Activated CD4-positive, alpha-beta T cell treated with anti-CD3 and anti-CD28 coated beads, Interleukin-2, amount 50 U/mL, for 48 hours (primary cell): ENCODE measurements around the gene AIFM1.
A peak's percentile ranks its signal among the peaks of the same experiment; 100 is the strongest.

Source experiments
- DNase-seq, 2 experiments: peaks; one replicate each; pipeline ENCODE4 v3.0.0-alpha.2; 2020

The AIFM1 gene

DNA sequence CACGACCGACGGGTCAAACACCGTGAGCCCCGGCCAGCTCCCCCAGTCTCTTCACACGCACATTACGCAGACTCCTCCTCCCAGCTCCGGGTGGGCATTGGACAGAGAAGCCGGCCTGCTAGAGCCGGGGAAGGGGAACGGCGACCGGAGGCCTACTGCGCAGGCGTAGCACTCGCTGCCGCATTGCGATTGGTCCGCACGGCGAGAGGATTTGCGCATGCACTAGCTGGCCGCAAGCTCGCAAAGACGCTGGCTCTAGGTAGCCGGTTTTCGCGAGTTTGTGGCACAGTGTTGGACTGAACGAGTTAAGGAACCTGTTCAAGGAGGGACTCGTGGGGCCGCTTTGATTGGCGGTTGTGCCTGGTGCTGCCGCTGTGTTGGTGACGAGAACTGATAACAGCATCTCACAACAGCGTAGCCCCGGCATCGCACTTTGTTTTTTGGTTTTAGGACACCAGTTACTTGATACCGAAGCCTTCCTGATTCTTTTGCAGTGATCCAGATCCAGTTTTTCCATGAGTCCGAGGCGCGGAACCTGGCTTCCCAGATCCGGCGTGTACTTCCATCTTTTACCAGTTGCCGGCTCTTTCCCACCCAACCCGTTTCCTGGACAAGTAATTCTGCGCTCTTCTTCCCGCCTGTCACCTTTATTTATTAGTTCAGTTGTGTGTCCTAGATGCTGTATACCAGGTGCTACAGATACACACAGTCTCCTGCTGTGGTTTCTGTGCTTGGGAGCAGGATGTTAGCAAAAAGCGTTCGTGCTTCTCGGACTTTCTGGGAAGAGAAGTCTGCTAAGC lies at the start of gene AIFM1:
Gene AIFM1 (minus strand): TSS at position 139 of the 800 bp plus-strand sequence. CDS start 185 bp downstream, outside the sequence.
- peak; percentile 85 to 89 for DNase-seq

DNA sequence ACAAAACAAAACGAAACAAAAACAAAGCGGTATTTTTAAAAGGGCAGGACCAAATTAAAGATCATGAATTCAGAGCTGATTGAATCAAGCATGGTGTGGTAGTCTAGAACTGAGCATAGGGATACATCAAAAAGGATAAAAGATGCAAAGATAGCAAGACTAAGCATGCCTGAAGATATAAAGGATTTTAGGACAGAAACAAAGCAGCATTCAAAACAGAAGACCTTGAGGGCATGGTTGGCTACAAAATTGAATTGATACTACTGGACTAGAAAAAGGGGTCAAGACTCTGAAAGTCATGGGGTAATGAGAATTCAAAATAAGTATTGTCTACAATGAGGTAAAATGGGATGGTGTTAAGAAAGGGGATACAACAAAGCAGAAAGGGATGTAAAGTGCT lies 47.7 kb upstream of the AIFM1 start:
- no peak for DNase-seq

DNA sequence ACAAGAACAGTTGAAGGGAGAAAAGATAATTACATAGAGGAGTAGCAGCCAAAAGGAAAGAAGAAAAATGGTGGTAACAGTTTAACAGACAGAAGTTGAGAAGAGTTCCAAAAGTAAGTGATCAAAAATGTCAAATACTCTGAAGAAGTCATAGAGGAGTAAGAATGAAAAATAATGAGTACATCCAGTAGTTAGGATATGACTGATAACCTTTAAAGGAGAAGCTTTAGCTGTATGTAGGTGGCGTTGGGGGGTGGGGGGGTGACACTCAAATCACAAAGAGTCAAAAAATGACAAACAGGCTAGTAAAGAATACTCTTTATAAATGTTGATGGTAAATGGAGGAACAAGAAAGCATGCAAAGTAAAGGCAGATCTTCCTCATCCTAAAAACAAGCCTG lies 46.7 kb upstream of the AIFM1 start:
- DNase-seq: no peak

DNA sequence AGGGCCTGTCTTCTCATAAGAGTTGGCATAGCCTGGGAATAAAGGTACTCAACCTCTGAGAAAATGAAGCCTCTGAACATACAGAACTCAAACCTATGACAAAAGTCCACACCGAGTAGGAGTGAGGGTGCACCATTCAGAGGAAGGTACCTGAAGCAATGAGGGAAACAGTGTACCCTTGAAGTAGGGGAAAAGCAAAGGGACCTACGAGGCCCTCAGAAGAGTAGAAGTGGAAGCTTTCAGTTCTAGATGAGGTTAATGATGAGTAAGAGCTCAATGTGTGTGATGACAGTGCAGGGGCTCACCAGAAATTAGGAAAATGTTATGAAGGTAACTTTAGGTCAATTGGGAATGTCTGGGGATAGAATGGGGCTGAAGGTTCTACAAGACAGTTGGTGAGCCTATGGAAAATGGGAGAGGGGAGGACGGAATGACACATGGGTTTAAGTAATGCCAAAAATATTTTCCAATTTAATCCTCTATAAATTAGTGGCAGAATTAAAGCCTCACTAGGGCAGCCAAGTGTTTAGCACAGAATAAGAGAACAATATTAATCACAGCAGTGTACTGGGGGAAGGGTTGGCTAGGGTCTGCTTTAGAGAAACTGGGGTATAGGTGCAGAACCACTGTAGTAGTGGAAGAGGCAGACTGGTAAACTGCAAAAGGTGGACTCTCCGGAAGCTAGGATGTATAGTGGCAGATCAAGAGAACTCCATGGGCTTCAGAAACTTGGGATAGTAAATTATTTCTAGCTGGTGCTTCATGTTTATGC lies 46.0 kb upstream of the AIFM1 start:
- no peak for DNase-seq

DNA sequence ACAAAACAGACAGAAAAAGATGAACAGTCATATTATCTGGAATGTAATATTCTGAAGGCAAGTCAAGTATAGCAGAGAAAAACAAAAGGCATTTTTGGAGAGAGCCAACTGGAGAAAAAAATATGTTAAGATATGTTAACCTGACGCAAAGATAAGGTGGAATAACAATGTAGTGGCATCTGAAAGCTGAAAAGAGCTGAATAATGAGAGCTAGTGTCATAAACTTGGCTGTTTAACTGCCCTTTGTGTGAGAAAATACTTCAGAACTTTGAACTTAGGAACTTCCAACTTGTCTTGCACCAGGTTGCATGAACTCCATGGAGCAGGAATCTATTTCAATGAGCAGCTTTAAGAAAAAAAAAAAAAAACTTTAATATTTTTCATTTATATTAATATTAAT lies 39.0 kb upstream of the AIFM1 start:
- no peak for DNase-seq

DNA sequence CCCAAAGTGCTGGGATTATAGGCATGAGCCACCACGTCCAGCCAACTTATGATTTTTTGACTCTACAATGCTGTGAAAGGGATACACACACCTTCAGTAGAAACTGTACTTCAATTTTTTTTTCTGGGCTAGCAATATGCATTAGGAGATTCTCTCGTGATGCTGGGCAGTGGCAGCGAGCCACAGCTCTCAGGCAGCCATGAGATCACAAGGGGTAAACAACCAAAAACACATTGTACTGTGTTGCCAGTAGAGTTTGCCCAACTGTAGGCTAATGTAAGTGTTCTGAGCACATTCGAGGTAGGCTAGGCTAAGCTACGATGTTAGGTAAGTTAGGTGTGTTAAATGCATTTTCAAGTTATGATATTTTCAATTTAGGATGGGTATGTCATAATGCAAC lies 31.8 kb upstream of the AIFM1 start:
- no peak for DNase-seq

DNA sequence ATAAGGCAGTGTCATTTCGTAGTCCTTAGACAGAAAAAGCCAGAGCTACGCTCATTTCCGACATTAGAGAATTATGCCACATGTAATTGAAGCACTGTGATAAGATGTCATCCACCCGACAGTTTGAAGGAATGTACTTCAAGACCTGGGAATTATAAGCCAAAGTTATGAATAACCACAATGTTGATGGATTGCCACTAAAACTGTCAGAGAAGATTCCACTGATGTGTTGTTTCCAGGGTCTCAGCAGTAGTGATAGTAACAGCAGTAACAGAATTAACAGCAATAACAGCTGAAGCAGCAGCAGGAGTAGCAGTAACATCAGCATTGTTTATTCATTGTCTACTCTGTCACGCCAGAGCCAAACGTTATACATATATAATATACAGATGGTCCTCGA lies 30.8 kb upstream of the AIFM1 start:
- DNase-seq: no peak

DNA sequence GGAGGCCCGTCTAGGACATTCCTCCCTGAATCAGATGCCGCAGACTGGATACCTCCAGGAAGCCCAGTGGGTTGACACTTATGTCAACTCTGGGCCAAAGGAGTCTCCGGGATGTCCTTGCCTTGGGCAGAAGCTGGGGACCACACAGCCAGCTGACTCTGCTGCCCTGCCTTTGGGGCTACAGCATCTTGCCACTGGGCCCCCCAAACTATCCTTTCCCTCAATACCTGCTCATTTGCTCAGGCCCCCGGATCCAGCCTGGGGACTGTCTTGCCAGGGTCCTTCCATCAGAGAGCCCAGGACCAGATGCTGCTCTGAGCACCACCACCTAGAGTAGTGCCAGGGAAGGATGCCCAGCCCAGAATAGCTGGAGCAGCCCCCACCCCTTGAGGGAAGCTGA lies 25.2 kb upstream of the AIFM1 start:
- DNase-seq: no peak

DNA sequence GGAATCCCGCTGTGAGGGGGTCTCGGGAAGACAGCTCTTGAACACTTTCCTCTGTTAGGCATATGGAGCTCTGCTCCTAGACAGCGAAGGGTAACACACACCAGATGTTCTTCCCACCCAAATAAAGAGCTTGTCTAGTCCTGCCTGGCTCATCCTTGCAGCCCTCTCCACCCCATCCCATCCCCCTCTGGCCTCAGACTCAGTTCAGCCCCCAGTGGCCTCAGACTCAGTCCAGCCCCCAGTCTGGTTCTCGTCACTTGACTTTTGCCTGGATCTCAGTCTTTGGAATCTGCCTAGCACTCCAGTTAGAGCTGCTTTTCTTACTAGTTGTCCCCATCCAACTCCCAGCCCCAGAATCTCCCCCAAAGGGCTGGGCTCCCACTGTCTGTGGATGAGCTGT lies 21.0 kb upstream of the AIFM1 start:
- DNase-seq: no peak

DNA sequence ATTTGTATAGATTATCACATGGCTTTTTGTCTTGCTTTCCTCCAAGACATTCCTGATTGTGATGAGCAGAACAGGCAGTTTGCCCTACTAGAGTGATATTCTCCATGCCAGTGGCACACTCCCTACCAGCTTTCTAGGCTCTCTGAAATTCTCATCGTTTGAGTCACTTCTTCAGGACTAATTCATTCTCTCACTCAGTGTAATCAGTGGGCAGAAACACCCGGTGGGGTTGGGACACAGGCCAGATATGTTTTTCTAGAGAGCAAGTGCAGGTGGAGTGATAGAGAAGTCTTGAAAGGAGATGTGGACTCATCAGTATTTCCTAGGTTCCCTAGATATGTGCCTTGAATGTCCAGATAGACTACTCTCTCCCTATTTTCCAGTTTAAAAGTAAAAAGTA lies 19.2 kb upstream of the AIFM1 start:
- no peak for DNase-seq

DNA sequence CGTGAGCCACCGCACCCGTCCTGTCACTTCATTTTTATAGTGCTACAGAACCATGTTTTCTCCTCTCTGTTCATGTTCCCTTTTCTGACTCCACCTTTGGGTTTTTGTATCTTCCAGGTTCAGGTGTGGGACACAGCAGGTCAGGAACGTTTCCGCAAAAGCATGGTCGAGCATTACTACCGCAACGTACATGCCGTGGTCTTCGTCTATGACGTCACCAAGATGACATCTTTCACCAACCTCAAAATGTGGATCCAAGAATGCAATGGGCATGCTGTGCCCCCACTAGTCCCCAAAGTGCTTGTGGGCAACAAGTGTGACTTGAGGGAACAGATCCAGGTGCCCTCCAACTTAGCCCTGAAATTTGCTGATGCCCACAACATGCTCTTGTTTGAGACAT lies 18.5 kb upstream of the AIFM1 start:
- DNase-seq: no peak

DNA sequence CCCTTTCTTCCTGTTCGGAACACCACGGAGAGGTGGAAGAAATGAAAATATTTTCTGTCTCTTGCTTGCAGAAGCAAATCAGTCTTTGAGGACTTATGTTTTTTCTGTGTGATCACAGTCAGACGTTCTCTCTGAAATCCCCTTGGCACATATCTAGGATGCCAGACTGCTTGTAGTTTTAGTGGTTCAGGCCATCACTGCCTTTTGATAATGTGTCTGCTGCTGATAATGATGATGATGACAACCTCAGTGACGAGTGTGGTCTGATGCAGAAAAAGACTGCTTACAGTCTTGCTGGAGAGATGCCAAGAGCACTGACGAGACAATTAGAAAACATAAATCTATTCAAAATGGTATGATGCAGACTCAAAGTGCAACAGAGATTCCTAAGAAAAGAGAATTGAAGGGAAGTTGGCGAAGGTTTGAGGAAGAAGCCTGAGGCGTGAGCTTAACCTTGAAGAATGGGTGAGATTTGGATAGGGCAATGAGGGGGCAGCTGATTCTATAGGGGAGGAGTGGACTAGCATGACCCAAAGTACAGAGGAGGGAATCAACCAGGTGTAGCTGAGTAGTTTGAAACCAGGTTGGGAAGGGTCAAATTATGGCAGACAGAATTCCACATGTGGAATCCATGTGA lies 14.1 kb upstream of the AIFM1 start:
- no peak for DNase-seq

DNA sequence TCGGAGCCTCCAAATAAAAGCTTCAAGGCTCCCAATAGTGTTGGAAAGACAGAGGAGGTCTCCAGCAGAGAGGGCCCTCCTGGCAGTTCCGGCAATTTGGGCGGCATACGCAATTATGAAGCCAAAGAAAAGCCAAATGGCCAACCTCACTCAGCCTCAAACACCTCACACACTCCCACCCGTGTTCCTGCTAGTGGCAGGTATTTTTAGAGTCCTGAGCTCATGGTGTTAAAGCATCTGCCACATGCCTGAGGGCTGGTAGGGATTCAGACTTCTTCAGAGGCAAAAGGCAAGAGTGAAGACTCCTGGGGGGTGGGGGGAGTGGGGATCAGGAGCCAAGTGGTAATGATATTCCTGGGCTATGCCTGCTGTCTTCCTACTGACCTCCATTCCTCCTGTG lies 13.5 kb upstream of the AIFM1 start:
- DNase-seq: no peak

DNA sequence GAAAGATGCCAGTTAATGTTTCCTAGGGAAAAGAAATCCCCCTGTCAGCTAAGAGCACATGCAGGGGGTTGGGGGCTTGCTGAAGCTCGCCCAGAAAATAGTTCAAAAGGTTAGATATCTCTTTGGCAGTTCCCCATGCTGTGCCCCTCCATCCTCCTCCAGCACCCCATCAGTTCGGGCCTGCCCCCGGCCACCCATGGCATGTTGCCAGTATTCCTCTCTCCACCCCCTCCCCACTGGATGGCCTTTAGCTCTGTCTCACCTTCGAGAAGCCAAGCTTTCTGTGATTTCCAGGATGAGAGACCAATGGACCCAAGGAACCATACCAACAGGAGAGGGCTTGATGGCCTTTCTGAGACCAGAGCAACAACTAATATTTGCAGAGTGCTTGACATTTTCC lies 11.3 kb upstream of the AIFM1 start:
- no peak for DNase-seq

DNA sequence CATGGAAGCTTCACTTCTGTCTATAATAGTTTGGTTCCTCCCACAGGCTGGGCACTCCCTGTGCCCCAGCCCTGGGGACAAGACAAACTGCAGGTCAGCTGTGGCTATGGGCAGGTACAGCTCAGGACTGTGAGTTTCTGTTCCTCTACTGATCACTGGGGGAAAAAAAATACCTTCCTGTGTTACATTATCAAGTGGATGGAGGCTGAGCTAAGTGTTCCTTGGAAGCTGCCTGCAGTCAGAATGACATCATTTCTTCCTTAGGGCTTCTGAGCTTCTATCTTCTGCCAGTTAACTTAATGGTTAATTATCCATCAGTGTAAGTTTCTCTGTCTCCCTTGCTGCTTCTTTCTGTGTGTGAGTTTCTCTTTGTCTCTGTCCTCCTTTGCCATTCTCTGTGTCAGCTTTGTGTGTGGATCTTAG lies 10.7 kb upstream of the AIFM1 start:
- DNase-seq: no peak

DNA sequence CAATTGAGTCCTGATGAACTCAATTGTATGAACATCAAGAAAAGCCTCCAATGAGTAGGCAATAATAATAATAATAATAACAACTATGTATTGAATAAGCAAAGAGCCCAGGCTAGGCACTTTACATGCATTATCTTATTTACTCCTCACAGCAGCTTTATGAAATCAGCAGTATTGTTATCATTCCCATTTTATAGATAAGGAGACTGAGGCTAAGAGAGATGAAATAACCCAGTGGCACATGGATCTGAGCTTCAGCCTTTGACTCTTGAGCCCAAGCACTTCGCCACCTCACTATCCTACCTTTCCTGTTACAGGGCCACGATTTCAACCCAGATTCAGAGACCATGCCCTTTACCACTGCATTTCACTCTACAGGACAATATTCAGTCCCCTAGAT lies 9.3 kb upstream of the AIFM1 start:
- DNase-seq: no peak

DNA sequence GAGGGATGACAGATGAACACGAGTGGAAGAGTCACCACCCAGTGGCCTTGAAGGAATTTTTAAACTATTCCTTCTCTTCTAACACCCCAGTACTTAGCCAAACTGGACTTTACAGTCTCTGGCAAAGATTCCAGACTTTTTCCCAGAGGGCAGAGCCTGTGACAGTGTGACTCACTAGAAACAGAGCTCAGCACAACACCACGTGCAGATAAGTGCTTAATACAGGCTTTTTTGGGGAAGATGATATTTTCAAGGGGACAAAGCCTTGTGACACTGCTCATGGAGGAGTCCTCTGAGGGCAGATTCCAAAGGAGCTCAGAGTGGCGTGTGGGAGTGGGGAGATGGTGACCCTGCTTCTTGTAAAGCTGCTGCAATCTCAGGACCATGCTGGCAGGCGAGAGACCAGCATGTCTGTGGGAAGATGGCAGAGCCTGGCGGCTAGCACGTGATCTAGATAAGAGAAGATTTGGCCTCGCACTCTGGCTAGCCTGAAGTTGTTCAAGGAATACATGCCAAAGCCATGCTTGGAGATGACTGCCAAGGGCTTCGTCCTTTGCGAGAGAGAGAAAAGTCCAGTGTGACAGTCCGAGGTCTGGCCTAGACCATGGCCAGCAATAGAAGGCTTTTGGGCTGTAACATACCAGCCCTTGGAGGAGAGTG lies 8.5 kb upstream of the AIFM1 start:
- no peak for DNase-seq

DNA sequence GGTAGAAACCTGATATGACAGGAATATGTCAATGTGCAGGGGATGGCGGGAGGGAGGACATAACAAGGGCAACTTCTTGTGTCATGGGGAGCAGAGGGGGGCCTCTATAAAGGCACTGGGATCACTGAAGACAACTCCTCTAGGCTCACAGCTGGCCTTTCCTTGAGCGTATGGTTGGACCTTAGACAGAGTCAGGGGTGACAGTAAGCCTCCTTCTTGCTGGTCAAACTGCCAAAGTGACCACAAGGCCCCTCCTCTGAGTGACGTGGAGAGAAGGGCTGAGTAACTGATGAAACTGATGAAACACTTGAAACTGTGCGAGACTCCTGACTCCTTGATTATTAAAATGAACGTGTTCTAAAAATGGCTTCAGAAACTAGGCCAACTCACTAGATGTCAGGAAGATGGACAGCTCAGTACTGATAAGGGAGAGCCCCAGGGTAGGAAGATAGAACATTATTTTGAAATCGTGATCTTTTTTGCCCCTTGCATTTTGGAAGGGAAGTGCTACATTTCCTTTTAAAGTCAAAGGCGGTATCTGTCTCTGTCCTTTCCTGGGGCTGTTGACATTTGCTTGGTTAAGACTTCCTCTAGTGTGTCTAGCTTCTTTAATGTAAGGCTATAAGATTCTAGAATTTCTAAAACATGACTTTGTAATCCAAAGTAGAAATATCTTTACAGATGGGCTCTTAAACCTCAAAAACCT lies 7.7 kb upstream of the AIFM1 start:
- peak; percentile 49 to 70 for DNase-seq

DNA sequence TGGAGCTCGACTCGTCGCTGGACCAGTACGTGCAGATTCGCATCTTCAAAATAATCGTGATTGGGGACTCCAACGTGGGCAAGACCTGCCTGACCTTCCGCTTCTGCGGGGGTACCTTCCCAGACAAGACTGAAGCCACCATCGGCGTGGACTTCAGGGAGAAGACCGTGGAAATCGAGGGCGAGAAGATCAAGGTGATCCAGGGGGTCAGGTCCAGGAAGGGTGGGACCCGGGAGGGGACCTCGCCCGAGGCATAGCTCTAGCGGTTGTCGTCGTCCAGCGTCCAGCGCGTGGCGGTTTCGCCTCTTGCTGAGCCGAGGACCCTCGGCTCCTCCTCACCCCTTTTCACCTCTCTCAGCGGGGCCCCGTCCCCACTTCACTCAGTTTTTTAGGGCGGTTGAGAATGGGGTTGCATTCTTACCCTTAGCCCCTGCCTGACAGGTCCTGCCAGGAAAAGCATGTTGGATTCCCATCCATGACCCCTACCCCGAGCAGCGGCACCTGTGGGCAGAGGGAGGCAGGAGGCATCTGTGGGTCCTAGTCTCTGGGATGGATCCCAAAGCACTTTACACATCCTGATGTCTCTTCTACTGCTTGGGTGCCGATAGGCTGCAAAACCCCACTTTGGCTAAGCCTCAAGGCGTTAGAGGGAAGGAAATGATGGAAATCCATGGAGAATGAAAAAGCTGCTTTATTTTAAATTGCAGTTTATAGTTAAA lies 6.6 kb upstream of the AIFM1 start:
- DNase-seq: no peak

DNA sequence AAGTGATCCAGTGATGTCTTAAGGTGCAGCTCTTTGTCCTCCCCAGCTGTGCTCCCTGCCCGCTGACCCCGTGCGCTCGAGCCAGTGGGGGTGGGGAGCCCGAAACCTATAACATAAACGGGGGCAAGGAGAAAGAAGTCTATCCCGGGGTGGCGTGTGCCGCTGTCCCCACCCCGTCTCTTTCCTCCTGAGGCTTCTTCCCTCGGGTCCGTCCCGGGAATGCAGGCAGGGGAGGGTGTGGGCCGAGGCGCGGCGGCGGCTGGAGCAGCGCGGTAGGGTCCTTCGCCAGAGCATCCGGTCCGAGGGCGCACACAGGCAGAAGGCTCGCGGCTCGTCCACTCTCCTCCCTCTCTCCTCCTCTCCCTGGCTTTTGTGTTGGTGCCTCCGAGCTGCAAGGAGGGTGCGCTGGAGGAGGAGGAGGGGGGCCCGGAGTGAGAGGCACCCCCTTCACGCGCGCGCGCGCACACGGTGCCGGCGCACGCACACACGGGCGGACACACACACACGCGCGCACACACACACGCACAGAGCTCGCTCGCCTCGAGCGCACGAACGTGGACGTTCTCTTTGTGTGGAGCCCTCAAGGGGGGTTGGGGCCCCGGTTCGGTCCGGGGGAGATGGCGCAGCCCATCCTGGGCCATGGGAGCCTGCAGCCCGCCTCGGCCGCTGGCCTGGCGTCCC lies 5.9 kb upstream of the AIFM1 start, which contains the start of gene RAB33A:
Gene RAB33A (plus strand): TSS at position 517 of the 681 bp plus-strand sequence. CDS start 101 bp downstream, at position 618.
- peak; percentile 37 to 48 for DNase-seq

DNA sequence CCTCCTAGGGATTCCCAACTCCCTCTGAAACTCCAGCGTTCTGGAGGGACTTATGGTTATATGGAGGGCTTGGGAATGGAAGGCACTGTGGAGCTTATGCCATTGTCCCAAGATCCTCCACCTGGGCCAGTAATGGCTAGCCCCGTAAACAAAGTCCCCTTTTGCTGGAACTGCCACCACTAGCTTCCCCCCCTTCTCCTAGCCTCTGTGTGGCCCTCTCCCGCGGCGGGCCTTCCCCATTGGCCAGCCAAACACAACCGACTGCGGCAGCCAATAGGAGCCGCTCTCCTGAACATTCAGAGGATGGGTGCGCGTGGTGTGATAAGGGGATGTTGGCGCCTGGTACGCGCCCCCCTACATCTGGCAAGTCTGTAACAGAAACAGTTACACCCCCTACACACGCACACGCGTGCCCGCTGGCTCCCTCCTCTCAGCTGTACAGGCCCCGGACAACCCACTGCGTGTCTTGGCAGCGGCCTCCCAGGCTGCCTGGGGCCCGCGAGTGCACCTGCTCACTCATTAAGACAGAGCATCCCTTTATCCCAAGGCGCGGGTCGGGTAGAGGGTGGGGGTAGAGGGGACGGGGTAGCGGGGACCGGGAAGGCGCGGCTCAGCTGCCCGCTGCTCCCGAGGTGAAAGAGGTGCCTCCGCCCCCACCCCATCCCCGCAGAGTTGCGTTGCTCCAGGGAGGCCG lies 5.3 kb upstream of the AIFM1 start:
- DNase-seq: peak; percentile 60 to 71
